PFSK-1 (cell line): Measurements from ENCODE around the gene ETFB.

ENCODE experiments used
- POLR2AphosphoS5 ChIP-seq: IDR thresholded peaks from 2 replicates; pipeline ENCODE4 v1.6.1; 2012; ENCODE audit warnings: low read depth, mild to moderate bottlenecking, control low read depth, low read length, moderate library complexity
- REST ChIP-seq, 2 experiments: IDR thresholded peaks; 2 replicates each; pipeline versions ENCODE4 v1.6.1 to v1.8.0; 2011 to 2012; ENCODE audit warnings: low read depth in 2 of 2, low read length in 2 of 2, control low read depth in 1 of 2, inconsistent platforms in 1 of 2, mild to moderate bottlenecking in 1 of 2, moderate library complexity in 1 of 2; ENCODE audit not compliant: insufficient read depth in 1 of 2
- SIN3A ChIP-seq: IDR thresholded peaks from 2 replicates; pipeline ENCODE4 v1.6.1; 2012; ENCODE audit warnings: mild to moderate bottlenecking, low read length, moderate library complexity, borderline replicate concordance; ENCODE audit not compliant: insufficient read depth
- TAF1 ChIP-seq: IDR thresholded peaks from 2 replicates; pipeline ENCODE4 v1.6.1; 2012; ENCODE audit warnings: low read length, control low read depth, borderline replicate concordance; ENCODE audit not compliant: insufficient read depth

DNA sequence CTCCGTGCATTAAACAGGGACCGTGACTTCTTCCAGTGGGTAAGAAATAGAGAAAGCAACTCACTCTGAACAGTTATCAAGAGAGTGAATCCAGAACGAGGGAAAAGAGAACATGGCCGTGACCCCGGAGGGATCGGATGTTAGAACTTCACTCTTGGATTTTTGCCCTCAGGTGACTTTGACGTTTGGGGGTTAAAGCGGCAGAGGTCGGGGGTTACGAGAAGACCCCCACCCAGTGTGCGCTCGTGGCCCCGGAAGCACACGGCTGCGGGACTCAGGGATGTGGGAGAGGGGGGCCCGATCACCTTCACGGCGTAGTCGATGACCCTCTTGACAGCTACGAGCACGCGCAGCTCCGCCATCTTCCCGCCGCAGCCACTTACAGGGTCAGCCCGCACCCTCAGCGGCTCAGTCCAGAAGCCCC is at the start of gene ETFB:
- TF ChIP-seq POLR2AphosphoS5 (peak; percentile 7; the same call in 1 of the 2 replicates), REST (IDR thresholded peaks at IDR 0.05; ENCODE audit: insufficient read depth in 1 of 2, low read depth in 2 of 2, low read length in 2 of 2) (0 out of 4 replicates have a peak, but pooled peaks of 1 of the 2 experiments have one; percentile 18), TAF1 (0 out of 2 replicates have a peak, but pooled peaks have one; percentile 13), SIN3A (no peak)
